Astrocyte (in vitro differentiated cells and primary cell): ENCODE measurements around the gene SIRT5. TPM values are rescaled to one million over a fixed set of nuclear protein-coding genes. Genes with fewer than 3 reads are reported as not detected.

Experiments
- DNase-seq: peaks from one replicate; pipeline ENCODE4 v3.0.0-alpha.2; 2010; ENCODE audit warnings: low read depth
- FAIRE-seq: peaks from 2 replicates; lab custom pipeline; 2011; peaks lifted over from hg19 to GRCh38; lab: Jason Lieb, UNC
- H2AFZ ChIP-seq: 2 replicates; pipeline ENCODE4 v1.6.0; 2012; ENCODE audit warnings: low read depth, low read length, inconsistent platforms
- H3K27ac ChIP-seq: 2 replicates; pipeline ENCODE4 v1.5.1; 2011; ENCODE audit warnings: low read depth, low read length, inconsistent platforms
- H3K27me3 ChIP-seq: 2 replicates; pipeline ENCODE4 v1.6.0; 2011; ENCODE audit warnings: low read length, inconsistent platforms; ENCODE audit not compliant: insufficient read depth
- H3K36me3 ChIP-seq: 2 replicates; pipeline ENCODE4 v1.5.1; 2011; ENCODE audit warnings: low read length, inconsistent platforms; ENCODE audit not compliant: insufficient read depth
- H3K4me1 ChIP-seq: 2 replicates; pipeline ENCODE4 v1.5.1; 2011; ENCODE audit warnings: low read length, inconsistent platforms; ENCODE audit not compliant: insufficient read depth
- H3K4me2 ChIP-seq: 2 replicates; pipeline ENCODE4 v1.6.0; 2012; ENCODE audit warnings: low read length, inconsistent platforms
- H3K4me3 ChIP-seq: 2 replicates; pipeline ENCODE4 v1.5.1; 2011; ENCODE audit warnings: low read depth, mild to moderate bottlenecking, low read length, inconsistent platforms; ENCODE audit not compliant: insufficient read depth
- H3K79me2 ChIP-seq: 2 replicates; pipeline ENCODE4 v1.6.0; 2012; ENCODE audit warnings: mild to moderate bottlenecking, low read length, inconsistent platforms; ENCODE audit not compliant: insufficient read depth
- H3K9ac ChIP-seq: 2 replicates; pipeline ENCODE4 v1.6.0; 2012; ENCODE audit warnings: mild to moderate bottlenecking, low read length, inconsistent platforms
- H3K9me3 ChIP-seq: 2 replicates; pipeline ENCODE4 v1.5.1; 2012; ENCODE audit warnings: low read depth, mild to moderate bottlenecking, low read length, inconsistent platforms; ENCODE audit not compliant: insufficient read depth
- H4K20me1 ChIP-seq: 2 replicates; pipeline ENCODE4 v1.6.0; 2012; ENCODE audit warnings: low read length, inconsistent platforms; ENCODE audit not compliant: insufficient read depth
- H3K27ac Mint-ChIP-seq: one replicate; pipeline ENCODE4 v1.8.0; 2021; ENCODE audit warnings: mild to moderate bottlenecking, mixed read lengths; ENCODE audit not compliant: unreplicated experiment
- H3K27me3 Mint-ChIP-seq: one replicate; pipeline ENCODE4 v1.8.0; 2021; ENCODE audit warnings: low read depth, mixed read lengths; ENCODE audit not compliant: unreplicated experiment
- H3K36me3 Mint-ChIP-seq: one replicate; pipeline ENCODE4 v1.8.0; 2021; ENCODE audit warnings: low read depth, mixed read lengths; ENCODE audit not compliant: unreplicated experiment
- H3K4me1 Mint-ChIP-seq: one replicate; pipeline ENCODE4 v1.8.0; 2021; ENCODE audit warnings: low read depth, mixed read lengths; ENCODE audit not compliant: unreplicated experiment
- H3K4me3 Mint-ChIP-seq: one replicate; pipeline ENCODE4 v1.8.0; 2021; ENCODE audit warnings: mild to moderate bottlenecking, moderate library complexity, mixed read lengths; ENCODE audit not compliant: unreplicated experiment
- H3K9me3 Mint-ChIP-seq: one replicate; pipeline ENCODE4 v1.8.0; 2021; ENCODE audit warnings: mild to moderate bottlenecking, mixed read lengths; ENCODE audit not compliant: unreplicated experiment
- CTCF ChIP-seq: IDR thresholded peaks from 2 replicates; pipeline ENCODE4 v1.5.1; 2011; ENCODE audit warnings: low read depth, mild to moderate bottlenecking, inconsistent platforms, low read length, moderate library complexity; ENCODE audit not compliant: insufficient read depth
- EZH2 ChIP-seq: IDR thresholded peaks from 2 replicates; pipeline ENCODE4 v1.6.1; 2012; ENCODE audit warnings: mild to moderate bottlenecking, low read length, inconsistent platforms; ENCODE audit not compliant: insufficient read depth
- total RNA-seq: library from RNA; stranded (reverse); gene quantifications from 2 replicates; pipeline ENCODE4 v1.2.1, GENCODE V29; 2021

SIRT5 gene
- total RNA-seq, 1 donor from 2014 or later = 8.6 TPM

- Histone ChIP-seq H4K20me1 (no peaks in the 10 kb centered on the region), H3K4me3 (no peak overlapping the region), H3K9me3 (no peaks in the 10 kb centered on the region), H3K4me2 (no peak overlapping the region), H3K36me3 (peaks cover 2% of the 10 kb centered on the region), H3K9ac (no peak overlapping the region), H3K4me1 (peaks cover 6% of the 10 kb centered on the region), H3K27ac (no peak overlapping the region), H2AFZ (no peak overlapping the region), H3K79me2 (no peaks in the 10 kb centered on the region), H3K27me3 (no peaks in the 10 kb centered on the region)
- no peak for FAIRE-seq
- Mint-ChIP-seq H3K4me3 (no peak overlapping the region), H3K27ac (no peak overlapping the region), H3K27me3 (no peaks in the 10 kb centered on the region), H3K4me1 (peaks cover 1% of the 10 kb centered on the region), H3K36me3 (peaks cover 10% of the 10 kb centered on the region), H3K9me3 (no peaks in the 10 kb centered on the region)
- no peak for TF ChIP-seq EZH2
- TF ChIP-seq CTCF = no peak
- DNase-seq = no peak
Measured at GRCh38 chr6:13591205-13591921, 17.0 kb downstream of the SIRT5 start.

GRCh38 chr6:13593103-13593502, 18.7 kb downstream of the SIRT5 start:
- no peaks in the 10 kb centered on the region for H3K9me3 ChIP-seq
- H3K9ac ChIP-seq = no peak overlapping the region
- Mint-ChIP-seq H3K4me1 (no peaks in the 10 kb centered on the region), H3K9me3 (no peaks in the 10 kb centered on the region), H3K36me3 (peaks cover 6% of the 10 kb centered on the region), H3K27ac (no peak overlapping the region), H3K27me3 (no peaks in the 10 kb centered on the region), H3K4me3 (no peak overlapping the region)
- TF ChIP-seq EZH2 (no peak), CTCF (no peak)
- no peak overlapping the region for H2AFZ ChIP-seq
- peaks cover 2% of the 10 kb centered on the region for H3K36me3 ChIP-seq
- no peaks in the 10 kb centered on the region for H4K20me1 ChIP-seq
- H3K4me3 ChIP-seq = no peak overlapping the region
- no peaks in the 10 kb centered on the region for H3K79me2 ChIP-seq
- no peaks in the 10 kb centered on the region for H3K27me3 ChIP-seq
- peaks cover 6% of the 10 kb centered on the region for H3K4me1 ChIP-seq
- H3K27ac ChIP-seq = no peak overlapping the region
- H3K4me2 ChIP-seq = no peak overlapping the region
- DNase-seq (no peak), FAIRE-seq (no peak)

GRCh38 chr6:13593720-13594119, 19.3 kb downstream of the SIRT5 start:
- Mint-ChIP-seq H3K27me3 (no peaks in the 10 kb centered on the region), H3K27ac (no peak overlapping the region), H3K36me3 (peaks cover 8% of the 10 kb centered on the region), H3K4me1 (no peaks in the 10 kb centered on the region), H3K4me3 (no peak overlapping the region), H3K9me3 (no peaks in the 10 kb centered on the region)
- TF ChIP-seq CTCF = no peak
- no peak for TF ChIP-seq EZH2
- Histone ChIP-seq H3K4me1 (peaks cover 6% of the 10 kb centered on the region), H3K36me3 (peaks cover 2% of the 10 kb centered on the region), H3K27me3 (no peaks in the 10 kb centered on the region), H3K9me3 (no peaks in the 10 kb centered on the region), H4K20me1 (no peaks in the 10 kb centered on the region), H3K79me2 (no peaks in the 10 kb centered on the region), H2AFZ (no peak overlapping the region), H3K27ac (peak overlapping the region; percentile 17), H3K9ac (no peak overlapping the region), H3K4me2 (no peak overlapping the region), H3K4me3 (no peak overlapping the region)
- FAIRE-seq (no peak), DNase-seq (peak; percentile 77)
